ENCODE measurements around the gene ARL6IP5.

Gene ARL6IP5

DNA sequence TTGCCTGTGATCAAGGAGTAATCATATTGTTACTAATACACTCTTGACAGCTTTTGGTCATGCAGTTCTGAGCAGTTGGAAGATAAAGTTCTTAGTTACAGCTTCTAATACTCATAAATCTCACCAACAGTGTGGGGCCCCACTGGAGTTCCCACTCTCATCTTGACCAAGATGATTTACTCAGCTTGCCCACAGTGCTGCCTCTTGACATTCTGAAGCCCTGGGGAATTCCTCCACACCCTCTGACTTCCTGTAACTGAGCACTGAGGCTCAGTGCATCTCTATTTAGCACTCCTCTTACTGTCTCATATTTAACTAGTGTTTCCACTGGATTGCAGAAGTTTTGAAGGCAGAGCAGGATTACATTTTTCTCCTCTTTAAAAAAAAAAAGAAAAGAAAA lies 1.9 kb upstream of the ARL6IP5 start:
- no peak overlapping the region for H2AFZ ChIP-seq (ENCODE audit: low read depth)
- peaks cover 64% of the 10 kb centered on the region for H3K4me1 ChIP-seq (ENCODE audit: low read depth, poor library complexity, severe bottlenecking)
- no peak overlapping the region for H3K4me3 ChIP-seq (IDR thresholded peaks at IDR 0.05; ENCODE audit: insufficient read depth, low read depth, low read length)
- H3K36me3 ChIP-seq (ENCODE audit: insufficient read depth), result no peaks in the 10 kb centered on the region
- H3K27ac ChIP-seq, result peak overlapping the region; percentile 78
- TF ChIP-seq CTCF (conservative IDR thresholded peaks at IDR 0.05; ENCODE audit: low read depth, low read length), result no peak
- H3K79me2 ChIP-seq (ENCODE audit: insufficient read depth, low read depth), result peaks cover 55% of the 10 kb centered on the region
- H4K20me1 ChIP-seq (ENCODE audit: insufficient read depth), result no peaks in the 10 kb centered on the region
- no peaks in the 10 kb centered on the region for H3K27me3 ChIP-seq (ENCODE audit: insufficient read depth, low read depth)
- peak overlapping the region; percentile 20; the same call in 1 of the 2 replicates for H3K9ac ChIP-seq
- peak overlapping the region; percentile 92 for H3K4me2 ChIP-seq

- H2AFZ ChIP-seq (ENCODE audit: low read depth), result peak overlapping the region; percentile 40; the same call in 1 of the 2 replicates
Measured at GRCh38 chr3:69085168-69085832, 563 bp downstream of the ARL6IP5 start.

DNA sequence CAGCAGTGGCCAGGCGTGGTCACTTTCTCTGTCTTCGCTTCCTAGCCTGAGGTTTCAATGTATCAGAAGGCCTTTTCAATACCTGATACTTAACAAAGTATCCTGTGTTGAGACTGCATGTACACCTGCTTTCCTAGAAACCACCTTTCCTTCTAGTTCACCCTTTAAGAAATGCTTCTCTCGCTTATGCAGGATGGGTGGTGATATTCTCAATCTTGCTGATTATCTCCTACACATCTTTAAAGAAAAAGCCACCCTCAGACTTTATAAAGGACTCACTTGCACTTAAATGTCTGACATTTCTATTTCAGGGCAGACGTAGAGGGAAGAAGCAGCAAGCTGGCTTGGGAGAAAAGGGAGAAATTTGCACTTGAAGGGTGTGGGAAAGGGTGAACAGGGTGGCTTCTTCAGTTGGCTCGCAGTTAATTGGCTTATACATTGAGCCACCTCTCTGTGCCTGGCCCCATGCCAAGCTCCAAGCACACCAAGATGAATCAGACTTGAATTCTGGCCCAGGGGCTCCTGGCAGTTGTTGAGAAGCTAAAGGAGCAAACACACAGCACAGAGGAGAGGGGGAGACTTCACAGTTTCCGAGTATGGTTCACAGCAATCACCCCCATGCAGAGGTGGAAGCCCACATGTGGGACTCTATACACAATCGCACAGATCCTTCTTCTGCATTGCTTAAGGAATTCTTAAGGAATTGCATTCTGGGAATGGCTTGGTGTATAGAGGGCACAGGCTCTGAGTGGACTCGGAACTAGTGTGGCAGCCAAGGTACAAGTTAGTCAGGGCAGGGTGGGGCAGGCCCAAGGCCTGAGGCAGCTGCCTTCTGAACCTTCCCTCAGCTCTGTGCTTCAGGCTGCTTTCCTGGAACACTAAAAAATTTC lies 1.3 kb downstream of the ARL6IP5 start:
- no peak for TF ChIP-seq CTCF (conservative IDR thresholded peaks at IDR 0.05; ENCODE audit: low read depth, low read length)
- Histone ChIP-seq H3K4me1 (ENCODE audit: low read depth, poor library complexity, severe bottlenecking) (peaks cover 73% of the 10 kb centered on the region), H3K9ac (peak overlapping the region; percentile 67; the same call in 1 of the 2 replicates), H3K4me3 (IDR thresholded peaks at IDR 0.05; ENCODE audit: insufficient read depth, low read depth, low read length) (no peak overlapping the region), H3K36me3 (ENCODE audit: insufficient read depth) (no peaks in the 10 kb centered on the region), H3K27ac (peak overlapping the region; percentile 78), H3K27me3 (ENCODE audit: insufficient read depth, low read depth) (no peaks in the 10 kb centered on the region), H3K4me2 (peak overlapping the region; percentile 49), H2AFZ (ENCODE audit: low read depth) (peak overlapping the region; percentile 40), H3K79me2 (ENCODE audit: insufficient read depth, low read depth) (peaks cover 63% of the 10 kb centered on the region), H4K20me1 (ENCODE audit: insufficient read depth) (no peaks in the 10 kb centered on the region)

More at GRCh38 chr3:69085168-69085832, 563 bp downstream of the ARL6IP5 start:
- H4K20me1 ChIP-seq (ENCODE audit: insufficient read depth), result no peaks in the 10 kb centered on the region
- H3K4me3 ChIP-seq (IDR thresholded peaks at IDR 0.05; ENCODE audit: insufficient read depth, low read depth, low read length), result no peak overlapping the region
- H3K4me2 ChIP-seq, result peak overlapping the region; percentile 49
- no peak for TF ChIP-seq CTCF (conservative IDR thresholded peaks at IDR 0.05; ENCODE audit: low read depth, low read length)
- no peaks in the 10 kb centered on the region for H3K36me3 ChIP-seq (ENCODE audit: insufficient read depth)
- peak overlapping the region; percentile 78 for H3K27ac ChIP-seq
- peaks cover 73% of the 10 kb centered on the region for H3K4me1 ChIP-seq (ENCODE audit: low read depth, poor library complexity, severe bottlenecking)
- no peaks in the 10 kb centered on the region for H3K27me3 ChIP-seq (ENCODE audit: insufficient read depth, low read depth)
- H3K9ac ChIP-seq, result peak overlapping the region; percentile 67
- H3K79me2 ChIP-seq (ENCODE audit: insufficient read depth, low read depth), result peaks cover 58% of the 10 kb centered on the region

DNA sequence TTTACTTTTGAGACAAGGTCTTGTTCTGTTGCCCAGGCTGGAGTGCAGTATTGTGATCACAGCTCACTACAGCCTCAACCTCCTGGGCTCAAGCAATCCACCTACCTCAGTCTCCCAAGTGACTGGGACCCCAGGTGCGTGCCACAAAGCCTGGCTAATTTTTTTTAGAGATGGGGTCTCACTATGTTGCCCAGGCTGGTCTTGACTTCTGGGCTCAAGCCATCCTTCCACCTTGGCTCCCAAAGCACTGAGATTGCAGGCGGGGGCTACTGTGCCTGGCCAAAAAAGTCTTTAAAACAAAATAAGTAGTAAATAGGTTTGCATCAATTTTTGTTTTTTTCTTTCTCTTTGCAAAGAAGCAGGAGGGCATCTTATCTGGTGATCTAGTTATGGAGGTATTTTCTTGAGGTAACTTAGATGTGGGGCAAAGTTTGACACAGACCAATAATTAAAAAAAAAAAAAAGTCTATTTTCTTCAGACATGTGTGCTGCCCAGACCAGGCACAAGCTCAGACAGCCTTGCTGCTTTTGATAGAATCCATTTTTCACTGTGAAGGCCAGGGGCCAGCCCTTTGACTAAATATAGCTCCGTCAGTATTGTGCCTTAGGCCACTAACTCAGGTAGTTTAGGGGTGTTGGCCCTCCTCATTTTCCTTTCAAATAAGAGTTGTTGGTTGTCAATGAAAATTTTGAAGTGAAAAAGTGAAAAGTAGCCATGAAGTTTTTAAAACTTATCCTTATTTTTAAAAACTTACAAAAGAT lies 2.5 kb downstream of the ARL6IP5 start:
- no peaks in the 10 kb centered on the region for H3K36me3 ChIP-seq (ENCODE audit: insufficient read depth)
- H3K27me3 ChIP-seq (ENCODE audit: insufficient read depth, low read depth), result no peaks in the 10 kb centered on the region
- H3K4me3 ChIP-seq (IDR thresholded peaks at IDR 0.05; ENCODE audit: insufficient read depth, low read depth, low read length), result no peak overlapping the region
- peak overlapping the region; percentile 49 for H3K4me2 ChIP-seq
- no peak for TF ChIP-seq CTCF (conservative IDR thresholded peaks at IDR 0.05; ENCODE audit: low read depth, low read length)
- peaks cover 74% of the 10 kb centered on the region for H3K79me2 ChIP-seq (ENCODE audit: insufficient read depth, low read depth)
- no peak overlapping the region for H2AFZ ChIP-seq (ENCODE audit: low read depth)
- H3K4me1 ChIP-seq (ENCODE audit: low read depth, poor library complexity, severe bottlenecking), result peaks cover 74% of the 10 kb centered on the region
- peak overlapping the region; percentile 78 for H3K27ac ChIP-seq
- peak overlapping the region; percentile 67 for H3K9ac ChIP-seq
- no peaks in the 10 kb centered on the region for H4K20me1 ChIP-seq (ENCODE audit: insufficient read depth)

Measured in KMS-11 (cell line).